Ovary (tissue), 10 donors: ENCODE results near the gene LRTM2. TPM values are rescaled to one million over a fixed set of nuclear protein-coding genes. Genes with fewer than 3 reads are reported as not detected.

Experiments
- DNase-seq, 5 donors: peaks; one replicate each; pipeline ENCODE4 v3.0.0-alpha.2; 2019 to 2020
- H3K27ac ChIP-seq, 2 donors: fragments of 200-600 bp; one replicate each; pipeline versions ENCODE4 v1.5.1 to v1.8.0; 2019 to 2022
- H3K27me3 ChIP-seq: fragments of 200-600 bp; one replicate; pipeline ENCODE4 v1.8.0; 2022
- H3K36me3 ChIP-seq: fragments of 200-600 bp; sonication (generic); one replicate; pipeline ENCODE4 v1.5.1; 2019
- H3K4me1 ChIP-seq: one replicate; pipeline ENCODE4 v1.8.1; 2013; ENCODE audit warnings: mild to moderate bottlenecking, moderate library complexity; ENCODE audit not compliant: insufficient read depth
- H3K4me3 ChIP-seq: fragments of 200-600 bp; sonication (generic); one replicate; pipeline ENCODE4 v1.5.1; 2017
- H3K9me3 ChIP-seq, 2 donors: fragments of 200-600 bp in 1 of 2; sonication (generic) in 1 of 2; one replicate each; pipeline versions ENCODE4 v1.5.1 to v1.8.1; 2013 to 2019; ENCODE audit warnings: mild to moderate bottlenecking in 1 of 2, moderate library complexity in 1 of 2
- EP300 ChIP-seq: sonication (generic); formaldehyde crosslinking; IDR thresholded peaks from one replicate; pipeline ENCODE4 v1.6.1; 2017; ENCODE audit warnings: antibody characterized with exemption
- POLR2A ChIP-seq: fragments of 450-650 bp; IDR thresholded peaks from one replicate; pipeline ENCODE4 v1.6.1; 2017; ENCODE audit warnings: antibody characterized with exemption, mild to moderate bottlenecking, moderate library complexity
- whole genome bisulfite sequencing, 3 donors: extraction: QIAGEN DNeasy Blood & Tissue Kit in 1 of 3; methylation state at CpG; one replicate each; pipeline versions ENCODE4 v1.1.5 to v1.1.7; 2013 to 2017; 5-methylcytosine and 5-hydroxymethylcytosine counted together
- intact Hi-C, 4 donors: fragments of 100-400 bp; cut with DNase I; formaldehyde crosslinking; loops; one replicate each; pipeline versions ENCODE4 v1.11.0 to v1.15.1; 2022 to 2023
- long read RNA-seq, 3 donors: library from polyadenylated mRNA in 2 of 3; unstranded in 2 of 3; transcript quantifications; one replicate each; pipeline ENCODE4 v2.0.0 and lab custom pipeline, GENCODE V29; 2021 to 2026
- polyA plus RNA-seq, 2 donors: library from polyadenylated mRNA; stranded (reverse); fragments of 200-250 nt in 1 of 2; fragments of 350-450 nt in 1 of 2; fragmentation: Illumina TruSeq in 1 of 2; extraction: RNeasy Lipid Tissue Mini Kit (QIAGEN cat#74804) in 1 of 2; gene quantifications; one replicate each; pipeline ENCODE4 v1.2.3, GENCODE V29; 2013 to 2014
- total RNA-seq, 7 donors: library from RNA; depleted of rRNA in 2 of 7; stranded (reverse); fragments of >200 nt in 2 of 7; fragmentation: NEBNext Ultra II Directional in 3 of 7; extraction: Animal tissue kit (Norgen Biotek cat#: 25700) in 3 of 7; gene quantifications; one replicate each; pipeline versions ENCODE4 v1.1.0 to v1.2.4, GENCODE V29; 2016 to 2023
- TF ChIP-seq, protein P1 (sequence below), 3 donors: fragments of 450-650 bp in 2 of 3; fragments of 200-600 bp in 1 of 3; IDR thresholded peaks; one replicate each; pipeline versions ENCODE4 v1.5.1 to v1.8.0; 2016 to 2022; ENCODE audit warnings: antibody characterized with exemption in 3 of 3, mild to moderate bottlenecking in 1 of 3
- donor health status: DM: no; HTN: no; CAD: no; lungs with moderate emphysema.
- donor health status: DM: no; HTN: no; CAD: no.
- donor health status: Bipolar disorder and iron deficiency.
- donor health status: DM: yes; HTN: yes; CAD: no.
- donor health status: DM: no; HTN: no; CAD: no.
- donor health status: DM: yes; HTN: yes; CAD: no.

The LRTM2 gene
- not detected for total RNA-seq
- not detected for polyA plus RNA-seq
- long read RNA-seq, donor 1, result 0 reads
- long read RNA-seq, donor 2, result 0 reads
- long read RNA-seq, donor 3, result 0 reads

DNA sequence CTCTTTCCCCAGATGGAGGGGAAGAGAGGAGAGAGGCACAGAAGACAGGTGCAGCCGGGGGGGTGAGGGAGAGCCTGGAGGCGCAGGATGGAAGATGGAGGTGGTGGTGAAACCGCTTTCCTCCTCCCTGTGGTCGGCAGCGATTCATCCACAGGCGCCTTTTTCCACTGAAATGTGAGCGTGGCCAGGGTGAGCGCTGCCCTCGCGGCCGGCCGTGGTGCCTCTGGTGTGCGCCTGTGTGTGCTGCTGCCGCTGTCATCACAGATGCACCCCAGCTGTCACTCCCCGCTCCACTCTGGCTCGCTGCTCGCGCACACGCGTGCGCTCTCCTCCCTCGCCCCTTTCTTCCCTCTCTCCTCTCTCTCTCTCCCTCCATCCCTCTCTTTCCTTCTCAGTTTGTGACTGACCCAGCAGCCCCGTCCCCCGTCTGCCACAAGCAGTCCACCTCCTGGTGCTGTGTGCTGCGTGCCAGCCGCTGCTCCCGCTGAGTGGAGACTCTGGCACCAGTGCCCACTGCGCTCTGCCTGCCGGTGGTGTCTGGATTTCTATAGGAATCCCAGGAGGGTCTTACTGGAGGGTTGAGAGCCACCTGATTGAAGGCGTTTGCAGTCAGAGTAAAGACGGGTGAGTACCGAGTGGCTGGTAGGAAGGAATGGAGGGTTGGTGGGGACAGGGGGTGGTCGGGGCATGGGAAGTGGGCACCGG is at the start of gene LRTM2:
LRTM2 (plus strand) TSS at position 375 of the 705 bp plus-strand sequence. CDS start 7,584 bp downstream, outside the sequence.
- H3K36me3 ChIP-seq, result no peaks in the 10 kb centered on the region
- TF ChIP-seq POLR2A, result no peak
- TF ChIP-seq EP300, result no peak
- TF ChIP-seq, protein P1, sequence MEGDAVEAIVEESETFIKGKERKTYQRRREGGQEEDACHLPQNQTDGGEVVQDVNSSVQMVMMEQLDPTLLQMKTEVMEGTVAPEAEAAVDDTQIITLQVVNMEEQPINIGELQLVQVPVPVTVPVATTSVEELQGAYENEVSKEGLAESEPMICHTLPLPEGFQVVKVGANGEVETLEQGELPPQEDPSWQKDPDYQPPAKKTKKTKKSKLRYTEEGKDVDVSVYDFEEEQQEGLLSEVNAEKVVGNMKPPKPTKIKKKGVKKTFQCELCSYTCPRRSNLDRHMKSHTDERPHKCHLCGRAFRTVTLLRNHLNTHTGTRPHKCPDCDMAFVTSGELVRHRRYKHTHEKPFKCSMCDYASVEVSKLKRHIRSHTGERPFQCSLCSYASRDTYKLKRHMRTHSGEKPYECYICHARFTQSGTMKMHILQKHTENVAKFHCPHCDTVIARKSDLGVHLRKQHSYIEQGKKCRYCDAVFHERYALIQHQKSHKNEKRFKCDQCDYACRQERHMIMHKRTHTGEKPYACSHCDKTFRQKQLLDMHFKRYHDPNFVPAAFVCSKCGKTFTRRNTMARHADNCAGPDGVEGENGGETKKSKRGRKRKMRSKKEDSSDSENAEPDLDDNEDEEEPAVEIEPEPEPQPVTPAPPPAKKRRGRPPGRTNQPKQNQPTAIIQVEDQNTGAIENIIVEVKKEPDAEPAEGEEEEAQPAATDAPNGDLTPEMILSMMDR (IDR thresholded peaks at IDR 0.05), result no peak
- 8 to 9% (median 9%) methylated on average over 34 of the region's 34 CpGs for WGBS, 3 donors
- intact Hi-C loops, result loop anchor here in 1 of 4 donors (10.0 kb wide), 1 partner anchor 104 kb away; no protein-coding TSS in a partner anchor
- no peaks in the 10 kb centered on the region for H3K9me3 ChIP-seq
- no peak within 1 kb of the TSS for H3K27ac ChIP-seq
- no peaks in the 10 kb centered on the region for H3K4me1 ChIP-seq
- H3K4me3 ChIP-seq, result no peak within 1 kb of the TSS
- H3K27me3 ChIP-seq, result no peaks in the 10 kb centered on the region
- no peak for DNase-seq

DNA sequence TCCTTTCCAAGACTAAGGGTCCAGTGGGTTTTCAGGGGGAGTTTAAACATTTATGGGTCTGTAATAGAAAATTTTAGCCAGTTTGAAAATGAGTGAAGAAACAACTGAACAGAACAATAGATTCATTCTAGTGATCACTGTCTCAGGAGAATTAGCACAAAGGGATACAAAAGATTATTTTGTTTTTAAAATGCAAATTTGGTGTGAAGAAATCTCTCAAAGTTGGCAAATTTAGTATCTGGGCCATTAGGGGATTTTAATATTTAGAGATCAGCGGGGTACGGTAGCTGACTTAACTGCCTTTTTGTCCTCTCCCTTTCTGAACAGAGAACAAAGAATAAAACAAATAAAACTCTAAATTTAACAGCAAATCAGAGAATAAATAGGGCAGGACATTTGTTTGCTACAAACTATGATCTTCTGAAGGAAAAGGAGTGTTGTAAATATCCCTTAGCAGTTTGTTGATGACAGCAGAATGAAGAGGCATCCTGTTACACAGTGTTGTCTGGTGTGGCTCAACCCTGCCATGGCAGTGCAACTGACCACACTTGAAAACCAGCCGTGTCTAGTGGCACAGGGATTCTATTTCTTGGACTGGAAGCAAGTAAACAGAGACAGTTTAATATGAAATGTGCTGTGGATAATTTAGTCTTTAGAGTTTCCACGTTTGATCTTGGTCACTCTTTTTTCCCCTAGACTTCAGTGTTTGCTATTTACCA is 46.3 kb upstream of the LRTM2 start:
- Histone ChIP-seq H3K4me3 (no peak overlapping the region), H3K27me3 (no peaks in the 10 kb centered on the region), H3K4me1 (no peaks in the 10 kb centered on the region), H3K36me3 (no peaks in the 10 kb centered on the region), H3K9me3 (no peaks in the 10 kb centered on the region), H3K27ac (no peak overlapping the region)
- intact Hi-C loops, result no loop called here
- WGBS, 3 donors, result 80 to 83% (median 81%) methylated on average over 4 of the region's 4 CpGs
- TF ChIP-seq POLR2A, result no peak
- TF ChIP-seq, protein P1 (IDR thresholded peaks at IDR 0.05), result no peak
- no peak for DNase-seq

DNA sequence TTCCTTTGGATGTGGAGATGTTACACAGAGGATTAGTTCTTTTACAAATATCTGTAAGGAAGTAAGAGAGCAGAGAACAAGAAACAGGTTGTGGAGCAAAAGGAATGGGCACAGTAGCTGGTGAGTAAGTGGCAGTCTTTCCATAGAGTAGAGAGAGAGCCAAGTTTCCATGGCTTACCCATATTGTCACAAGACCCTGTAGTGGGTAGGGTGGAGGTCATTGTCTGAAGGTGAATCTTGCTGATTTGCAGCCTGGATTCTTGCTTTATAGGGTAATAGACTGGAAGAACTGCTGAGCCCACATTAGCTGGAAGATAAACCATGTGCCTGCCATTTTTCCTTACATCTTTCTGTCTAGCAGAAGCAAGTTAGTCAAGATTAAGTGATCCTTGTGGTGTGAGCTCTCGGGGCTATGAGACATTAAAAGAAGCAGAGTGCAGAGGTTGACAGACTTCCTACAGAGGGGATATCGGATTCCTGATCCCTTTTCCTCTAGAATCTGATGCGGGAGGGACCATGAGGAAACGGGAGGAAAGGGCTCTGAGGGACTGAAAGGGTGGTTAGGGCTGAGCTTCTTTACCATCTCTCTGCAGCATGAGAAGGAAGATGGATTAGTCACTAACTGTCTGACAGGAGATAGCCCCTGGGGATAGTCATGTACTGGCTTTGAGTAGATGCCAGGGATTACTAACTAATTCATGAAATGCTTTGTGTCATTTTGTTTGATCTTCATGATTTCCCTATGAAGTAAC is 44.0 kb upstream of the LRTM2 start:
- 88 to 89% (median 89%) methylated on average over 4 of the region's 4 CpGs for WGBS, 3 donors
- intact Hi-C loops, result no loop called here
- no peak for DNase-seq
- H3K9me3 ChIP-seq, result no peaks in the 10 kb centered on the region
- no peaks in the 10 kb centered on the region for H3K27me3 ChIP-seq
- H3K27ac ChIP-seq, result no peak overlapping the region
- H3K4me1 ChIP-seq, result no peaks in the 10 kb centered on the region
- no peak for TF ChIP-seq EP300
- no peak for TF ChIP-seq POLR2A
- TF ChIP-seq, protein P1 (IDR thresholded peaks at IDR 0.05), result no peak
- no peaks in the 10 kb centered on the region for H3K36me3 ChIP-seq
- H3K4me3 ChIP-seq, result no peak overlapping the region

DNA sequence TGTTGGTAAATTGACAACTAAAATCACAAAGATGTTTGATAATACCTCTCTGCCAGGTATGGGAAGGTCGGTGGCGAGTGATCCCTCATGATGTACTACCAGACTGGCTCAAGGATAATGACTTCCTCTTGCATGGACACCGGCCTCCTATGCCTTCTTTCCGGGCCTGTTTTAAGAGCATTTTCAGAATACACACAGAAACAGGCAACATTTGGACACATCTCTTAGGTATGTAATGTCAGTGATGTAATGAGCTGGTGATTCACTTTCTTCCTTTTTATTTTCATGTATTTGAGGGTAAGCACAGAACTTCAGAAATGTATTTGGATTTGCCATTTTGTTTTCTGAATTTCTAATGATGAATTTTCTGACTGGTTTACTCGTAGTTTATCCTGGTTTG is 42.6 kb upstream of the LRTM2 start:
- DNase-seq, result no peak
- intact Hi-C loops, result no loop called here
- H3K9me3 ChIP-seq, result no peaks in the 10 kb centered on the region
- H3K36me3 ChIP-seq, result no peaks in the 10 kb centered on the region
- no peaks in the 10 kb centered on the region for H3K27me3 ChIP-seq
- no peak overlapping the region for H3K4me3 ChIP-seq
- 90 to 91% (median 90%) methylated on average over 5 of the region's 5 CpGs for WGBS, 3 donors
- H3K27ac ChIP-seq, result no peak overlapping the region
- no peak for TF ChIP-seq EP300
- TF ChIP-seq, protein P1 (IDR thresholded peaks at IDR 0.05), result no peak
- no peak for TF ChIP-seq POLR2A
- no peaks in the 10 kb centered on the region for H3K4me1 ChIP-seq
